Right lobe of liver (tissue), 4 donors: ENCODE results near the gene AFAP1.

Source experiments
- POLR2A ChIP-seq: fragments of 450-650 bp; IDR thresholded peaks from one replicate; pipeline ENCODE4 v1.6.1; 2017; ENCODE audit warnings: antibody characterized with exemption, mild to moderate bottlenecking
- TF ChIP-seq, protein P1 (sequence below), 4 donors: fragments of 200-600 bp in 3 of 4; fragments of 450-650 bp in 1 of 4; IDR thresholded peaks; one replicate each; pipeline versions ENCODE4 v1.5.1 to v1.8.0; 2016 to 2022; ENCODE audit warnings: antibody characterized with exemption in 4 of 4, mild to moderate bottlenecking in 2 of 4
- donor health status: DM: no; HTN: no; CAD: no.
- donor health status: DM: no; HTN: no; CAD: no.
- donor health status: DM: no; HTN: yes; CAD: no.

DNA sequence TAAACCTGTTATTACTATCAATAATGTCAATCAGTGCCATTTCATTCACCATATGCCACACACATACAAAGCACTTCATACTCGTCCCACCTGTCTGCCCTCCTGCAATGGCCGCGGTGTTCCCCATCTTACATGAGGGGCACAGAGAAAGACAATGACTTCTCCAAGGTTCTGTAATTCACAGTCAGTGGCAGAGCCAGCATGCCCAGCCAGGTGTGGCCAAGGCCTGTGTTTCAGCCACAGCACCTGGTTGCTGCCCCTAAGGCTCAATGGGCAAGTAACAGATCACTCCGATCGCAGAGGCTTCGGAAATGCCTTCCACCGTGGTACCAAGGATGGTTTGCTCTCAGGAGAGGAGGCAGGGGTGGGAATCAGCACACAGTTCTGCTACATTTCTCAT is 10.9 kb downstream of the AFAP1 start:
- TF ChIP-seq, protein P1, sequence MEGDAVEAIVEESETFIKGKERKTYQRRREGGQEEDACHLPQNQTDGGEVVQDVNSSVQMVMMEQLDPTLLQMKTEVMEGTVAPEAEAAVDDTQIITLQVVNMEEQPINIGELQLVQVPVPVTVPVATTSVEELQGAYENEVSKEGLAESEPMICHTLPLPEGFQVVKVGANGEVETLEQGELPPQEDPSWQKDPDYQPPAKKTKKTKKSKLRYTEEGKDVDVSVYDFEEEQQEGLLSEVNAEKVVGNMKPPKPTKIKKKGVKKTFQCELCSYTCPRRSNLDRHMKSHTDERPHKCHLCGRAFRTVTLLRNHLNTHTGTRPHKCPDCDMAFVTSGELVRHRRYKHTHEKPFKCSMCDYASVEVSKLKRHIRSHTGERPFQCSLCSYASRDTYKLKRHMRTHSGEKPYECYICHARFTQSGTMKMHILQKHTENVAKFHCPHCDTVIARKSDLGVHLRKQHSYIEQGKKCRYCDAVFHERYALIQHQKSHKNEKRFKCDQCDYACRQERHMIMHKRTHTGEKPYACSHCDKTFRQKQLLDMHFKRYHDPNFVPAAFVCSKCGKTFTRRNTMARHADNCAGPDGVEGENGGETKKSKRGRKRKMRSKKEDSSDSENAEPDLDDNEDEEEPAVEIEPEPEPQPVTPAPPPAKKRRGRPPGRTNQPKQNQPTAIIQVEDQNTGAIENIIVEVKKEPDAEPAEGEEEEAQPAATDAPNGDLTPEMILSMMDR (IDR thresholded peaks at IDR 0.05) = no peak
- no peak for TF ChIP-seq POLR2A
